NCI-H2029 (cell line): ENCODE data around the gene NET1.

Experiments
- DNase-seq: peaks from one replicate; lab custom pipeline; 2025; lab: John Stamatoyannopoulos, UW

The NET1 gene

GRCh38 chr10:5442065-5442989 lies 30.0 kb downstream of the NET1 start:
- DNase-seq: no peak

GRCh38 chr10:5442990-5443370 lies 30.6 kb downstream of the NET1 start:
- no peak for DNase-seq

GRCh38 chr10:5443429-5443828 lies 31.1 kb downstream of the NET1 start:
- DNase-seq: no peak

DNA sequence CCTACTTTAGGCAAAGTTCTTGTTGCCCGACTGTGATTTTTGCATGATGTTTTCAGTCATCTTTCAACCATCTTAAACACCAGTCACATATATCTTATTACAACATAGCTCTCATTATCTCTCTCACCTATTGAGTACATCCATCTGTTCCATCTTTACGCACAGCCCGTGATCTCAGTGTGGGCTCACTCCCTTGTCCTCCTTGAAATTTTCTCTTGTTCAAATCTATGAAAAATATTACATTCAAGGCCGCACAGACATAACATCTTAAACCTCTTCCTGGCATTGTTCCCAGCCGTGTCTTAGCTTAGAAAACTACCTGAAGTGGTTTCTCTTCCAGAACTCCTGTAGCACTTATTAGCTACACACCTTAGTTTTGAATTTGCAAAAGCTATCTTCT lies 32.6 kb downstream of the NET1 start:
- no peak for DNase-seq

- DNase-seq: peak; percentile 79
Observed at GRCh38 chr10:5446390-5446926, 34.1 kb downstream of the NET1 start.

DNA sequence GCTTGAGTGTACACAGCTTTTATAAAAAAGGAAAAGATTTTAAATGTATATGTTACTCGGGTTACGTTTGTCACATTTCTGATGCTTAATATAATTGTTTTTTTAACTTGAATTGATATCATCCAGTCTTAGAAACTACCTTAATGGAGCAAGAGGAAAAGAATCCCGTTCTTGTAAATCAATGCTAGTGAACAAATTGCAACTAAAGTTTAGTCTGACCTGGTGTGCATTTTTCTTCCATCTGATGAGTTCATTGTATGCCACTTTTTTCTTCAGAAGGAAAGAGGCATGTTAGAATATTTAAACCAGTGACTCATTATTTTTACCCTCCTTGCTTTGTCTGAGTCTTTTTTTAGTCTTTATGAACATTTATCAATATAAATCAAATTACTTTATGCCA lies 34.7 kb downstream of the NET1 start:
- no peak for DNase-seq

DNA sequence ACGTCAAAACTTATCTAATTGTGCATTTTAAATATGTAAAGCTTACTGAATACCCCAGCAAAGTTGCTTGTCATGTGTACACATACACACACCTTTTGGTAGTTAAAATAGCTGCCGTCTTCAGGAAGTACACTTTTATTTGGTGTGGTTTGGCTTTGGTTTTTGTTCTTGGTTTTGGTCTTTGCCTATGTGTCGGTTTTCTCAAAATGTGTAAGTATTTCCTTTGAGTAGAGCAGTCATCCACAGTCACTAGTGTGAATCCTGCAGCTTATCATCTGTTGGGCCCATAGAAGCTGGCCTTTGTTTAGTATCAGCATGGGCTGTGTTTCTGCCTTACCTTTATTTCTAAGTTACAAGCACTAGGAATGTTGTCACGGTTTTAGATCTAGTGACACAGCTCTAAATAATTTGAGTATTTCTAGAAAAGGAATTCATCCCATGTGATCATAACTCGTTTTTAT lies 35.3 kb downstream of the NET1 start:
- DNase-seq: no peak

GRCh38 chr10:5448333-5449001 lies 36.1 kb downstream of the NET1 start:
- no peak for DNase-seq

DNA sequence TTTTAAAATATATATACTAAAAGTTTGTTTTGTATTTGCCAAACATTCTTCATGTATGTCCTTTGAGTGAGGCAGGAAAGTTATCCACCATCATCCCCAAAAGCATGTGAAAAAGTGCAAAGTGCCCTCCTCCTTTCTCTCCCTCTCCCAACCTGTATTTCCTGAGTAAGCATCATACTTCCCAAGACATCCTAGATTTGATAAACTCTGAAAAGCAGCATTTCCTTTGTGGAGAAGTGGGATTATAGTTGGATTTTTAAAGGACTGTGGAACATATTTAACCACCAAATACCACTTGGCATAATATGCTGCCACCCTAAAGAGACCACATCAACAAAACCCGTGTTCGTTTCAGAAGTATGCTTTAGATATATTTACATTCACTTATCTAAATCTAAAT lies 36.9 kb downstream of the NET1 start:
- DNase-seq: no peak

- no peak for DNase-seq
Observed at GRCh38 chr10:5449823-5450222, 37.5 kb downstream of the NET1 start.

GRCh38 chr10:5450605-5451384 lies 38.4 kb downstream of the NET1 start:
- DNase-seq: no peak

- no peak for DNase-seq
Observed at GRCh38 chr10:5453749-5454489, 41.6 kb downstream of the NET1 start.

GRCh38 chr10:5456563-5456962 lies 44.2 kb downstream of the NET1 start:
- DNase-seq: no peak

GRCh38 chr10:5457741-5458140 lies 45.4 kb downstream of the NET1 start:
- DNase-seq: no peak

GRCh38 chr10:5458425-5458824 lies 46.1 kb downstream of the NET1 start:
- DNase-seq: no peak

GRCh38 chr10:5458949-5459747 lies 46.8 kb downstream of the NET1 start:
- no peak for DNase-seq

GRCh38 chr10:5460468-5461202 lies 48.3 kb downstream of the NET1 start:
- DNase-seq: no peak

DNA sequence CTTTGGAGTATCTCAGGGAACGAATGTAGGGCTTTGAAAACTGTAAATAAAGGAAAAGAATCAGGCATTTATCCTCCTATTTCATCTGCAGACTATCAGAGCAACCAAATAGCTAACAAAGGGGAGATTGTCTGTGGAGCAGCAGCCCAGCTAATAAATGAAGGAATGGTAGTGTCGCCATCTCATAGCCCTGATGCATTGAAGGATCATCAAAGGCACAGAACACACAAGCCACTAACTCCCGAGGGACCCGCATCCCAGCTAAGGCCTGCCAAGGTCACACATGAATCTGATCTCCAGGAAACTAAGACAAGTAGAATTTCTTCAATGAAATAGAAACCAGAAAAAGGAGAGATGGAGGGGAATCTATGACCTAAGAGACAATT lies 48.8 kb downstream of the NET1 start:
- DNase-seq: no peak

- no peak for DNase-seq
Observed at GRCh38 chr10:5461914-5462840, 49.8 kb downstream of the NET1 start.
